ENCODE results near the gene AUP1.

Gene AUP1

DNA sequence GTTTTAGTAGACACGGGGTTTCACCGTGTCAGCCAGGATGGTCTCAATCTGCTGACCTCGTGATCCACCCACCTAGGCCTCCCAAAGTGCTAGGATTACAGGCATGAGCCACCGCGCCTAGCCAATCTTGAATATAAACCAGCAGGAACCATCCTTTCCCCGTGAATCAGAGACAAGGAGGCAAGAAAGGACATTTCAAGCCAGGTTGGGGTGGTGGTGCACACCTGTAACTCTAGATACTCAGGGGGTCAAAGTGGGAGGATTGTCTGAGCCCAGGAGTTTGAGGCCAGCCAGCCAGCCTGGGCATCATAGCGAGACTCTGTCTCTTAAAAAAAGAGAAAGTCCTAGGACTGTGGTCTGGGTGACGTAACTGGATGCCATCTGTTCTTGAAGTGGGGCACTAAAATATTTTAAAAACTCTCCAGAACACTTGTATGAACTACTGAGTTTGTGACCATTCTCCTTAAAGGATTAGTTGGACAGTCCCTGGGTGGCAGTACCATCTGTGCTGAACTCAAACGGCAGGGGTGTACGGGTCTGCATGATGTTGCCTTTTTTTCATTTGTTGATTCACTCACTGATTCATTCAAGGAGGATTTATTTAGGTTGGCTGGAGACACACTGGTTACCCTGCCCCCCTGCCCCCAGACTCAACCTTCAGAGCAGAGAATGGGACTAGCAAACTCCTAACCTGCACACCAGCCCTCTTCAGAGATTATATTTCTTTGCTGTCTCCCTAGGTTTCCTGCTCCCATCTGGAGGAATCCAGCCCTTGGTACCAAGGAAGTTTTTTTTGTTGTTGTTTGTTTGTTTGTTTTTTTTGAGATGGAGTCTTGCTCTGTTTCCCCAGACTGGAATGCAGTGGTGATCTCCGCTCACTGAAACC lies 18.2 kb downstream of the AUP1 start:
- DNase-seq = no peak

GRCh38 chr2:74510272-74510671 lies 19.2 kb downstream of the AUP1 start:
- DNase-seq = no peak

- DNase-seq = peak in 1 of 2 experiments; percentile 13
Observed at GRCh38 chr2:74507926-74508520, 21.5 kb downstream of the AUP1 start.

GRCh38 chr2:74507145-74507925 lies 22.2 kb downstream of the AUP1 start, which contains the start of gene PCGF1:
PCGF1 (minus strand) TSS chr2:74507695; CDS start chr2:74507668, 27 bp downstream.
- peak; percentile 99 for DNase-seq

- no peak for DNase-seq
Observed at GRCh38 chr2:74505448-74506246, 23.9 kb downstream of the AUP1 start.

- no peak for DNase-seq
Observed at GRCh38 chr2:74504591-74504990, 24.9 kb downstream of the AUP1 start.

- no peak for DNase-seq
Observed at GRCh38 chr2:74503506-74504475, 25.7 kb downstream of the AUP1 start.

- peak; percentile 21 to 45 for DNase-seq
Observed at GRCh38 chr2:74502720-74503505, 26.6 kb downstream of the AUP1 start.

DNA sequence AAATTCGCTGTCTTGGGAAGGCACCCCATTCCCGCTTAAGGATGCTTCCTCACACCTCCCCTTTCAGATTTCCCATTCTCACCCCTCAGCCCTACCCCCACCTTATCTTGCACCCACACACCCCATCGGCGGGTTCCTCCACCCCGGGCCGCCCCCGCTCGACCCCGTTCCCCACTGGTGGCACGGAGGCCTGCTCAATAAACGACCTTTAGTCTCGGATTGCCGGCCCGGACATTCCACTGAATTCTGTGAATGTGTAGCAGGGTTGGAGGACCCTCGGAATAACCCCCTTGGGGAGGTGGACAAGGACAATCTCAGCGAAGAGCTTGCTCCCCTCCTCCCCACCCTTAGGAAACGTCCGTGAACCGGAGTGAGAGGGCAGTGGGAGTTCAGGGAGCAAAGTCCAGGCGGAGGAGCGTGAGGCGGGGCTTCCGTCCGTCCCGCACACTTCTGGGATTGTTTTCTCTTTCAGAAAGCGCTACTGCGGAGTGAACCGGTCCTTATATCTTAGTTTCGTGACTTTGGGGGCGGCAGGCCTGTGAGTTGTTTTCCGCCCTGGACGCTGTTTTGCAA lies 27.3 kb downstream of the AUP1 start:
- no peak for DNase-seq

DNA sequence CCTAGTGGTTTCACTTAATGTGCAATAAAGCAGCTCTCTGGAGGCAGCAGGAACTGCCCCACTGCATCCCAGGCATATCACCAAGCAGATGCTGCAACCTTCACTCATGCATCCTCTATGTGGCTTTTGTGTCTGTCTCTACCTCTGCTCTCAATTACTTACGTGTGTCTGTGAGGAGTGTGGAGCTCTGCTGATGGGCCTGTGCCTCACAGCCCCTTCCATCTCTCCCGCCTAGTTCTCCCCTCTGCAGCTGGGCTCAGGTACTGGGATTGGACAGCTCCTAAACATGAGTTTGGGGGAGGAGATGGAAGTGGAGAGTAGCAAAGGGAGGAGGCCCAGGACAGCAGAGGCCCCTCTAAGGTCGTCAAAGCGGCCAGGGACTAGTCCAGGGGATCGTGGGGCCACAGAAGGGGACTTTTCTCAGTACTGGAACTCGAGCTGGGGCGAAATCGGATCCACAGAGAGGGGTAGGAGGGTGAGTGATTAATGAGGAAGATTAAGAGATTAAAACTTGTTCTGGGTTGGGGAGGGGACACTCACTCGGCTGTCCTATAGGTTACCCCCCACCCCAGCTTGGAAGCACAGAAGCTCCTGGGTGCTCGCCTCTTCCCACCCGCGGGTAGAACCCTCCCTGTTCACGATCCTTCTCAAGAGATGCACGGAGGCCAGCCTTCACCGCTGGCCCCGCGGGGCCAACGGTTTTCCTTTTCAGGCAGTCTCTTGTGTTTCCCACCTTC lies 28.0 kb downstream of the AUP1 start:
- DNase-seq = no peak

DNA sequence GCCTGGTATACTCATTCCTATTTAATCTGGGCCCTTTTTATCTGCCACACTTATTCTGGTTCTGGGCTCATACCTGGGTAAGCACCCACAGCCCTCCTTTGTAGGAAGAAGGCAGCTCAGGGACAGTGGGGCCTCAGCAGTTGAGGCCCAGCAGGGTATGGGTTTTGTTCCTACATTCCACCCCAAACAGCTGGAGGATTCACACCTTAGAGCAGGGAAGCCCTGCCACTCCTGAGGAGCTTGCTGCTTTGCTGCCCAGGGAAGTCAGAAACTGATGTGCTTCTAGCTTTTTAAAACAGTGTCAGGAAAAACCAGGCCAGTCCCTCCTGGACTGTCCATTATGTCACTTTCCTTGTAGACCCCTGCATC lies 28.9 kb downstream of the AUP1 start:
- DNase-seq = no peak

DNA sequence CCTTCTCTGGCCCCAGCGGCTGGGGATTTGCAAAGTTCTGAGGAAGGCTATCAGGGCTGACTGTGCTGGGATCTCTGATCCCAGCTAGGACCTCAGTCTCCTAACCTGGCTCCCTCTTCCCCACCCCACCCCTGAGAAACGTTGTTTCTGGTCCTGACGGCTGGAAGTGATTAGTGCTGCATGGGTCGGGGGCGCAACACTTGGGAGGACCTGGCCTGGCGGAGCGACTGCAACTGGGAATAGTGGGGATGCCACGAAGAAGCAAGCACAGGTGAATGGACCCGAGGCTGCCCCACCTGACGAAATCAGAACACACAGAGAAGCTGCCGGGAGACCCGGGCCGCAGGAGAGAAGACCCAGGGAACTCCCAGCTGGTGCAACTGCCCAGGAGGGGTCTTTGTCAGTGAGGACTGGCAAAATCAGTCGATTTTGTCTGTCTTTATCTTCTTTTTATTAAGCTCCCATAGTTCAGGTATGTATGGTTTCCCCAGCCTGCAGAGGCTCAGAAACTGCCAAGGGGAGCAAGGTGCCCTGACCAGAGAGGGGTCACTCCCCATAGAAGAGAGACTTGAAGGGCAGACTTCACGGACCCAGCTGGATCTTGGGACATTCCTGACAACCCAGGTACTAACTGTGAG lies 29.4 kb downstream of the AUP1 start:
- DNase-seq = no peak

DNA sequence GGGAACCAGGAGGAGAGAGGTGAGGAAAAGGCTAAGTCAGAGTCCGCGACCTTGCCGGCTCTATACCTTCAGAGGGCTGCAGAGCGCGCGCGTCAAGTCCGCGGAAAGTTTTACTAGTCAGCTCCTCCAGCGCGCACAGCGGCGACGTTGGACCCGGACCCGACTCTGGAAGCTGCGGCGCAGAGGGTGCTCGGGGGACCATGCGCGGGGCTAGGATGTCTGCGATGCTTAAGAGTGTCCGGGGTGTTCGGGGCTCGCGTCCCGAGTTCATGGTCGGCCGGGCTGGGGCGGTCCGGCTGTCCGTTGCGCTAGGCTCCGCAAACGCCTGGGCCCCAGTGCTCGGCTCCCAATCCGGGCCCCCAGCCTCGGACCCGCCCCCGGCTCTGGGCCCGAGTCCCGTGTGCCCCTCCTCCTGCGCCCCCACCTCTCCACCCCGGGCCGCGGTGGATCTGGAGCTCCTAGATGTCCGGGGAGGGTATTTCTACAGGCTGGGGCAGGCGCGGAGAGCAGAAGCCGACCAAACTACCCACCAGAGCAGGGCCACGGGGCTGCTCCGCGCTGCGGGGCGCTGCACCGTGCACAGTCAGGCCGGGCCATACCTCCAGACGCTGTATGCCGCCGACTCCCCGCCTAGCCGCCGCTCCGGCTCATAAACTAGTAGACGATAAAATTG lies 30.1 kb downstream of the AUP1 start, which contains the start of gene LBX2:
Gene LBX2 (minus strand): TSS at position 337 of the 673 bp plus-strand sequence. CDS start 66 bp downstream, at position 271.
- DNase-seq = peak; percentile 30 to 42

DNA sequence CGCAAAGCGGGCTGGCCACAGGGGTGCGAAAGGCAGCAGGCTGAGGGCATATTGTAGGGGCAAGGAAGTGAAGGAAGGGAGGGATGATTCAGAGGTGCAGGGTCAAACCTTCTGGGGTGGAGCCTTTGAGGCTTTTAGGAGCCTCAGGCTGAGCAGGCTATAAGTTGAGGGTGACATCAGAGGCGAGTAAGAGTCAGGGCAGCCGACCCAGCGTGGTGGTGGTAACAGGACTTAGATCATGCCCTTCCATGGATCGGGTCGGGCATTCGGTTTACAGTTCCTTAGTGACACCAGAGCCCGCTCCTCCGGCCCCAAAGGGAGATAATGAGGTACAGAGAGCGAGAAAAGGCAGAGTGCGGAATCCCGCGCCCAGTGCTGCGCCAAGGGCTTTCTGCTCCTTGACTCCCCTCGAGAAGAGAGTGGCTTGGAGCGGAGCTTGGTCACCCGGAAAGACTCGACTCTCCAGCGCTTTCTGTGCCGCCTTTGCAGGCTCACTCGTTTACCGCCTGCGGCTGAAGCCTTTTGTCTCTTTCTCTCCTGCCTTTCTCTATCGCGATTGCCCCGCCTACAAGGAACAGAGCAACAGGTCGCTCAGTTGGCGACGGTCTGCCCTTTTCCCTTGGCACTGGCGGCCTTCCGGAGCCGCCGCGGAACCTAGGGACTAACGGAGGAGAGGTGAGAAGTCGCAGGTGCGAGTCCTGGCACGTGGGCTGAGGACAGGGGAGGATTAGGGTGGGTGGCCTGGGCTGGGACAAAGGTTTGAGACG lies 30.8 kb downstream of the AUP1 start:
- DNase-seq = no peak

GRCh38 chr2:74497777-74498499 lies 31.6 kb downstream of the AUP1 start:
- DNase-seq = peak in 1 of 2 experiments; percentile 38

GRCh38 chr2:74496997-74497776 lies 32.3 kb downstream of the AUP1 start:
- DNase-seq = no peak

Measured in stimulated activated CD4-positive, alpha-beta T cell treated with anti-CD3 and anti-CD28 coated beads, Interleukin-4, amount 100 ng/mL, for 4 hours (primary cell).